ENCODE data around the gene CNOT11.

The CNOT11 gene

DNA sequence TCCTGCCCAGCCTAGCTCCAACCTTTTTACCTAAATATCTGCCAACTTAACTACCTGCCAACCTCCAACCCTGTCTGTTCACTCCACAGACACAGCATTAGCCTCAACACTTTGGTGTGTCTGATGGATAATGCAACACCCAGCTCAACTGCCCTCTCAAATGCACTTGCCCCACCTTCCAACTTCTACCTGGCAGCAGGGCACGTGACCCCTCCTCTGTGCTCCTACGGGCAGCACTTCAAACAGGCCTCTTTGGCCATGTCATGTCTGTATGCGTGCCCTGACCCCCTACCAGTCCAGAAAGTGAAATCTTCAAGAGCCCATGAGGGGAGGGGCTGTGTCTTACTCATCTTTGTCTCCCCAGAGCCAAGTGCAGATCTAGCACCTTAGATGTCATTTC lies 30.3 kb downstream of the CNOT11 start:
- DNase-seq: no peak

DNA sequence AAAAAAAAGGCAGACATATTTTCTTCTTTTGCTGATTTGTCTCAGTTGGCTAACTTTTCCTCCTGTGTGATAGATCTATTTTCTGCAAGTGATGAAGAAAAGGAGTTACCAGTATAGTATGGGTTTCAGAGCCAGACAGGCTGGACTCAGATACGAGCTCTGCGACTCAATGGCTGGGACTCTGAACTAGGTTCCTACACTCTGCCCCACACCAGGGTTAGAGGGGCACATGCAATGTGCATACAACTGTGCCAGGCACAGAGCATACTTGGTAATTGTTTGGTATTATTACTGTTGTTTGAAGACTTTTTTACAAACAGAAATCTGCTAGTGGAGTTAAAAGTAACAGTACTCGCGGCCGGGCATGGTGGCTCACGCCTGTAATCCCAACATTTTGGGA lies 34.0 kb downstream of the CNOT11 start:
- no peak for DNase-seq

DNA sequence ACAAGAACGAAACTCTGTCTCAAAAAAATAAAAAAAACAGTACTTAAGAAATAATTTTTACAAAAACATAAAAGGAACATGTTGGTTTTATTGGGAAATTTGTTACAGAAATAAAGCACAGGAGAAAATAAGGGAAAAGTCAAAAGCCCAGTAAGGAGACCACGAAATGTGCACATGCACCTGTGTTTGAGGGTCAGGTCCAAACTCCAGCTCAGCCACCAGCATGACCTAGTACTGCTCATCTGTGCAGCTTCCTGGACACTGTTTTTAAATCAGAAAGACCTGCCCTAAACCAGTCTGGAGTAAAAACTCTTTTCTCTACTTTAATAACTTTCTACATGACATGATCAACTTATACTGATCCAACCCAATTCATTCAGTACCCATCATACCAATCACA lies 34.6 kb downstream of the CNOT11 start:
- DNase-seq: no peak

DNA sequence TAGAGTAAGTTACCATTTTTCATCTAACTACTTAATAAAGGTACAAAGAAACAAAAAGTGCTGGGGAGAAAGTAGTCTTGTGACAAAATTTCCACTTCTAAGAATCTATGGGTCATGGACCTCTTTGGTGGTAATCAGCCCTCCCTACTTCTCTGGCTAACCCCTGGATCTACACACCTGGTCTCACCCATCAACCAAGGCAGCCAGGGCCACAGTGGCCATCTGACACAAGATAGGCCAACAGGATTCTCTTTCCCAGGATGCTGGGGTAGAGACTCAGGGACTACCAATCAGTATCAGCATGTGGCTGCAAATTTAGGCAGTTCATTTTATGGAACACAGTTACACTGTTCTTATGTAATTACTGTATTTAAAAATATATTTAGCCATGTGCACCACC lies 38.0 kb downstream of the CNOT11 start:
- no peak for DNase-seq

DNA sequence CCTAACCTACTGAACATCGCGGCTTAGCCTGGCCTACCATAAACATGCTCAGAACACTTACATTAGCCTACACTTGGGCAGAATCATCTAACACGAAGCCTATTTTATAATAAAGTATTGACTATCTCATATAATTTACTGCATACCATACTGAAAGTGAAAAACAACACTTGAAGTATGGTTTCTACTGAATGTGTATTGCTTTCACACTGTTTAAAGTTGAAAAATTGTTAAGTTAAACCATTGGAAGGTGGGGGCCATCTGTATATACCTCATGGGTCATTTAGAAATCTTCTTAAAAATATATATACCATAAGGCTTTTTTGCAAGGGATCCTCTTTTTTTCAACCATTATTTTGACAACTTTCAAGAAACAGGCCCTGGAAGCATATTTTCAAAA lies 39.3 kb downstream of the CNOT11 start:
- DNase-seq: no peak

DNA sequence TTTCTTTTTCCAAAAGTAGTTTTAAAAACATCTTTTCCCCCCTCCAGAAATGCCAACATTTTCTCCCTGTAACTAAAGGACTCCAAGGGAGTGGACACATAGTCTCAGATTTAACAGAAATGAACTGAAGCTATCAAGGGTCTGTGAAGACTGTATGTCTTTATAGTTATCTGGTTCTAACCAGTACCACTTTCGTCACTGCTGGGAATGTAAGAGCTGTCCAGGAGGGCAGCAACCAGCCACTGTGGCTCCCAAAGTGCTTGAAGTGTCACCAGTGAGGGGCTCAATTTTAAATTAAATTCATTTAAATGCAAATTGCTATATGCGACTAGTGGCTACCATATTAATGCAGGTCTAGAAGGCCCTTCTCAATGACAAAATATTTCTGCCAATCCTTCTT lies 40.9 kb downstream of the CNOT11 start:
- DNase-seq: no peak

DNA sequence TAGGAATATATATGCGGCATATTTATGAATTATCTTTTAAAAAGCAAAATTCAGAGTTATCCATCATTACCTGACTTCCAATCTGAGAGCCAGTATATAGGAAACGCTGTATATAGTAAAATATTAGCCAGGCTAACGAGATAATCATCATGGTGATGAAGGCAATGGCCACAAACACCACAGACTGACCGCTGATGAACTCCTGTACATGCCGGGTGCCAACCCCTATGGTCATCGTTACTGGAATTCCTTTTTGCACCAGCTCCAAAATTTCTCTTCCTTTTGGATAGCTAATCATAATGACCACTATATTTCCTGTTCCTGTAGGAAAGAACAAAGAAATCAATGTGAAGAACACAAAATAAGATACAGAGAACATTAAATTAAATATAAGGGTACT lies 42.2 kb downstream of the CNOT11 start:
- DNase-seq: no peak

DNA sequence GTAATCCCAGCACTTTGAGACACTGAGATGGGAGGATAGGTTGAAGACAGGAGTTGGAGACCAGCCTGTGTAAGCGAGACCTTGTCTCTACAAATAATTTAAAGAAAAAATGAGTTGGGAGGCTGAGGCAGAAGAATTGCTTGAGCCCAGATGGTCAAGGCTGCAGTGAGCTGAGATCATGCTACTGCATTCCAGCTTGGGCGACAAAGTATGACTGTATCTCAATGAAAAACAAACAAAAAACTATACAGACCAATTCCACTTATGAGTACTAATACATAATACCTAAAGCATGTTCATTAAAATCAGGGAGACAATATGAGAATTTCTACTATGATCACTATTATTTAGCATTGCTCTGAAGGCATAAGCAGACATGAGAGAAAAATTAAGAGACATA lies 43.2 kb downstream of the CNOT11 start:
- DNase-seq: no peak

DNA sequence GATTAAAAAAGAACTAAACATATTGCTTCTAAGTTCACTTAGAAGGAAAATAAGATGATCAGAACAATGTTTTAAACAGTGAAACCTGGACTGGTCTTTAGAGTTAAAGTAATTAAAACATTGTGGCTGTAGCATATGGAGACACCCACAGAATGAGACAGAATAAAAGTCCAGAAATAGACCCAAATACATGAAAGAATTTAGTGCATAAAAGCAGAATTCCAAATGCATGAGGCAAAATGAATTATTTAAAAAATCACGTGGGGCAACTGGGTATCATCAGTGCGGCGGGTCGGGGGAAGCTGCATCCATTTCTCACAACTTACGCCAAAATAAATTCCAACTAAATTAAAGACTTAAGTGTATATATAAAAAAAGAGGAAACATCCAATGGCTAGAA lies 43.7 kb downstream of the CNOT11 start:
- no peak for DNase-seq

DNA sequence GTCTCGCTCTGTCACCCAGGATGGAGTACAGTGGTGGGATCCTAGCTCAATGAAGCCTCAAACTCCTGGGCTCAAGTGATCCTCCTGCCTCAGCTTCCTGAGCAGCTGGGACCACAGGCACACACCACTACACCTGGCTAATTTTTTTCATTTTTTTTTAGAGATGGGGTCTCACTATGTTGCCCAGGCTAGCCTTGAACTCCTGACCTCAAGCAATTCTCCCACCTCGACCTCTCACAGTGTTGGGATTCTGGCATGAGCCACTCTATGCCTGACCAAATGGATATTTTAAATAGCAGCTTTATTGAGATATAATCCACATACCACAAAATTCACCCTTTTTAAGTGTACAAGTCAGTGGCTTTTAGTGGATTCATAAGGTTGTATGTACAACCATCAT lies 44.7 kb downstream of the CNOT11 start:
- DNase-seq: no peak

DNA sequence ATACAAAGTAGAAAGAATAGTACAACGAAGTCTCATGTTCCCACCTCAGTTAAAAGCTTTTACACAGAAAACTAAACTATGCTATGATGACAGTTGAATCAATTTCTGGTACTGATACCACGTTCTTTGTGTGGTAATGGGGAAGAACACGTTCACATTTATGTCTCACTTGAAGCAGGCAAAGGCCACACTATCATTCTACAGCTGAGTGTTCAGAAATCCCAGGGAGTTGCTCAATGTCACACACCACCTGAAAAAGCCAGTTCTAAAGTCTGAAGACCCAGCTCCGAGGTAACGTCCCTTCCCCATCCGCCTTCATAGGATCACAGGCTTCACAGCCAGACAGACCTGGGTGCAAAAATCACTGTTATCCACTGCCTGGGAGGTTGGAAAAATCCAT lies 46.9 kb downstream of the CNOT11 start:
- DNase-seq: no peak

DNA sequence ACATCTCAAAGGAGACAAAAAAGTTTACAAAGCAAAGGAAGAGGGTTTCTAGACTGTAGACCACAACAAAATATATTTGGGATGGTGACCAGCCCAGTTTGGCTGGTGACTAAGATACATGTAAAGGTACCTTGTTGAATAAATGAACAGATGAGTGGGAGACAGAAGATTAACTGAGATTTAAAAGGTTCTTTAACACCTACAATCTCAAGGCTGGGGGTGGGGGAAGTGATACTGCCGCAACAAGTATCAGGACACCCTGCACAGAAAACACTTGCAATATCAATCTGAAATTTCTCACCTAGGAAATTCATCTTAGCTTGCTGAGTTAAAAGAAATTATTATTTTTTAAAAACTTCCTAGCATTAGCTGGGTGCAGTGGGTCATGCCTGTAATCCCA lies 47.5 kb downstream of the CNOT11 start:
- DNase-seq: no peak

DNA sequence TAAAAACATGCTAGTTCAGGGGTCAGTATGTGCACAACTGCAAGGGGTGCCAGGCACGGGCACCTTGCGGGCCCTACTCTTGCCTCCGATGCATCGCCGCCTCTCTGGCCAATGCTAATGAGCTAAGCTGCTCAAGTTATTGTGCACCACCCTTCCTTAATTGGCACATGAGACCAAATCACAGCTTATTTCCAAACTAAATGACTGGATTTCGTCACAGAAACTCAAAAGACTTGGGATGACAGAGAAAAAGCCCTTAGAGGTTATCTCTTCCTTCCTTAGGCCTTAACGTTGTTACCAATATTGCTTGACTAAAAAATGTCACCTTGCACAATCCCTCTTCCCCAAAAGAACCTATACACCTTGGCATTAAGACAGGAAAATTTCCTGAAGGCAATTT lies 48.1 kb downstream of the CNOT11 start:
- no peak for DNase-seq

DNA sequence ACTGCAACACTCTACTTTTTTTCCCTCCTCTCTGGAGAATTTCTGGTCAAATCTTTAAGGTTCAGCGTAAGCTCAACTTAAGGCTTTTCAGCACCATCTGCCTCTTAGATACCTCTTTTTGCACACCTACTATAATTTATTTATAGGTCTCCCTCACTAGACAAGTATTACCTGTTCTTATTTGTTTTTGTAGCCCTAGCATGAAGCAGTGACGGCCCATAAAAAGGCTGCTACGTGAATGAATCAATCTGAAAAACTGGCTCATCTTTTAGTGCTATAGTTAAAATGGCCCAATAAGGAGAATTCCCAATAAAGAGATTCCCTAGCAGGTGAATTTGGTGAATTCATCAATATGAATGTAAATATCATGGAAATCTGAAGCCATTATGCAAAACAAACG lies 49.3 kb downstream of the CNOT11 start:
- no peak for DNase-seq

DNA sequence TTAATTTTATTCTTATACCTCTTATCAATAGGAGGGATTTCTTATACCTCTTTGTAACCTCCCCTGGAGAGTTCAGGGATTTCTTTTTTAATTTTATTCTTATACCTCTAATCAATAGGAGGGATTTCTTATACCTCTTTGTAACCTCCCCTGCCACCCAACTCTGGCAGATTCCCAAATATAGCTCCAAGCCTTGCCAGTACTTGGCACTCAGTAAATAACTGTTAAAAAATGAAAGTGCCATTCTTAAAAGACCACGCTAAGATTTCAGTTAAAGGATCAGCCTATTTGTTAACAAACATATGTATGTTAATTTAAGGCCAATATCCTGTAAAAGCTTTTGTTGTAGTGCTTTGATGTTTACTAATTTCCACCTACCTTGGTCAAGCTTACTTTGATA lies 51.0 kb downstream of the CNOT11 start:
- DNase-seq: no peak

DNA sequence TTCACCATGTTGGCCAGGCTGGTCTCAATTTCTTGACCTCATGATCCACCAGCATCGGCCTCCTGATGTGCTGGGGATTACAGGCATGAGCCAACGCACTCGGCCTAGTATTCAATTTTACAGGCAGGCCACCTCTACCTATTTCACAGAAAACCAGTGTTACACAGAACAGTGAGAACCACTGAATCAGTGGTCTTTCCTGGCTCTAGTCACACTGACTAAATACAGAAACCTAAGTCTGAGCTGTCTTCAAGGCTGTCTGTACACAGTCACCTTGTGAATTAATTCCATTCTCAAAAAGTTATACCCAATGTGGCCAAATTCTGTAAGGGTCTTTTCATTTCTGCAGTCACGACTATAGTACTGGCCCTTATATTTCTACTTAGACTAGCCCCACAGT lies 52.3 kb downstream of the CNOT11 start:
- DNase-seq: no peak

DNA sequence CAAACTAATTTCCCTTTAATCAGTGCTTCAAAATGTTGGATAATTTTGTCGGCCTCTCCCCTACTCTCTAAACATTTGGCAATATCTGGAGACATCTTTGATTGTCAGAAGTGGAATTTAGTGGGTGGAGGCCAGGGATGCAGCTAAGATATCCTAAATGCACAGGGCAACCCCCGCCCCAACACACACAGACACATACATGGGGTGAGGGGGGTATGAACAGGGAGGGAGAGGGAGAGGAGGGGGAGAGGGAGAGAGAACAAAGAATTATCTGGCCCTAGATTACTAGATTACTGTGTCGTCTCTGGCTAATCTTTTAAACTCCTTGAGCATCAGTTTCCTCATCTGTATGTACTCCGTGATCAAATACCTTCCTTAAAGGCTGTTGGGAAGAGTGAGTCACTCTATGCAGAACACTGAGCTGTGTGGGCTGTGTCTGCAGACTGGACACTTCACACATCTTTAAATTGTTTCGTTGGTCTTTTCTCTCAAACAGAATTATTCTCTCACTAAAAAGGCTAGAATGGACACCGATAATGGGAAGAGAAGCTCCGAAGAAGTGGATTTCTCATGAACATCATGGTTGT lies 52.9 kb downstream of the CNOT11 start:
- DNase-seq: no peak

DNA sequence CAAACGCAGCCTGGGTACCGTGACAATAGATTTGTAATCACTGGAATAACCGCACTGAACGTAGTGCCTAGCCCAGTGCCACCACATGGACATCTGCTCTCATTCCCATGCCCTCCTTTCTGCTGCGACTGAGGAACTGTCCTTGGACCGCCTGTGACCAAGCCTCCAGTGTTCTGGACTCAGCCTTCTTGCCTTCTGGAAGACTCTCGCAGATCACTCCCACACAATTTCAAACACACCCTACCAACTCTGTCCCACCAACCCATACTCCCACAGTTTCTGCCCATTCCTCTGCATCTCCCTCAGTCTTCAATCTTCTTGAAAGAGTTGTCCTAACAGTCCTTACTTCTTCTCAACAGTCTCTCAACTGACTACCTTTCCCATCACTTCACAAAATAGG lies 53.7 kb downstream of the CNOT11 start:
- DNase-seq: no peak

DNA sequence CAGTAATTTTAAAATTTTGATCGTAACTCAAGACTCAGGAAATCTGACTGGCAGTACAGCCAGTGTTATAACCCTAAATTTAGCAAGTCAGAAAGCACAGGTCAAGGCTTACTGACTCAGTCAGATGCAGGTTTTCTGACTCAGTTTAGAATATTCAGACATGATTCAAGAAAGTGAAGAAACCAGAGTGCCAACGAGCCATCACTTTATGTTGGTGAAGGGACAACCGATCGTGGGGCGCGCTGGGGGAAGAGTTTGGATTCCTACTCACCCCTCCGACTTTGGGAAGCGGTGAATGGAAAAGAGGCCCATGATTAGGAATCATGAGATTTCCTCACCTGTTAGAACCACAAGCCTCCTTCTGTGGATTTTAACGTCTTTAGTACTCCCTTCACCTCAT lies 54.8 kb downstream of the CNOT11 start:
- no peak for DNase-seq

DNA sequence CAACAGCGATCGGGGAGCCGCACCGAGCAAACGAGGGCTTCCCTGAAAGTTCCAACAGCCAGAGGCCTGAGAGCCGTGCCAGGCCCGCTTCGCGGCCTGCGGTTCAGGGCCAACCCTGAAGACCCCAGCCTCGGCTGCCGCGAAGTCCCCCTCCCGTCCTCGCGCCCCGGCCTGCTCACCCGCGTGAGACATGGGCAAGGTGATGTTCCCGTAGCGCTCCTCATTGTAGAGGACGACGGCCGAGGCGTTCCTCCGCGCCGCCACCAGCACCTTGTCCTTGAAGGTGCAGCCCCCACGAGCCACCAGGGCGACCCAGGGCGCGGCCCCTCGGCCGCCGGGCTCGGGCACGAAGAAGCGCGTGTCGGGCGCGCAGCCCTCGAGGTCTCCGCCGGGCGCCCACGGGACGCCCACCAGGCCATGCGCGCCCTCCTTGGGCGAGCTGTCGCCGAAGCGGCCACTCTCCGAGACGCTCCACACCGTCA lies 55.3 kb downstream of the CNOT11 start:
- DNase-seq: no peak

DNA sequence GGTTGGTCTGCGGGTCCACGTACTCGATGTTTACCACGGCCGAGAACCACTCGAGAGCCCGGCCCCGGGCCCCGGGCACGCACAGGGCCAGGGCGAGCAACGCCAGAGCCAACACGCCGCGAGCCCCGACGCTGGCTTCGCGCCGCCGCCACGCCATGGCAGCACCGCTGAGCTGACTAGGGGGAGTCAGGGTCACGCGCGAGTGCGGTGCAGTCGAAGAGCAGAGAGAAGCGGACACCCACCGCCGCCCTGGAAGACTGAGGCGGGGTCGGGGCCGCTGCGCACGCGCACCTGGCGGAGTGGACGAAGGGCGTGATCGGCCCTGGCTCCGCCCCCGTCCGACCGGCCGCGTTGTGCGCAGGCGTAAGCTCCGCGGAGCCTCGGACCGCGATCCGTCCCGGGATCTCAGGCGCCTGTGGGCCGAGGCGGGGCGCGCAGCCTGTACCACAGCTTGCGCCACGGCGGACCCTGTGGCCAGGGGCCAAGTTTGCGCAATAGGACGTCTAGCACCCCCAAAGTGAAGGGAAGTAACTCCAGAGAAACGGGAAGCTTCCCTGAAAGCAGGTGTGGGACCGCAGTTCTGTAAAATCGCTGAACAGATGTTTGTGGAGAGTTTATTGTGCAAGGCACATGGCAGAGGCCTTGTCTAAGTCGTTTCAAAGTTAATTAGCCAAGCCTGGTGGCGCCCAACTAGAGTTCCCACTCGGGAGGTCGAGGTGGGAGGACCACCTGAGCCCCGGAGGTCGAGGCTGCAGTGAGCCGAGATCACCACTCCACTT lies 55.9 kb downstream of the CNOT11 start, which contains the start of gene RNF149:
Gene RNF149 (minus strand): TSS at position 270 of the 779 bp plus-strand sequence. CDS start 113 bp downstream, at position 157.
- peak; percentile 57 for DNase-seq

DNA sequence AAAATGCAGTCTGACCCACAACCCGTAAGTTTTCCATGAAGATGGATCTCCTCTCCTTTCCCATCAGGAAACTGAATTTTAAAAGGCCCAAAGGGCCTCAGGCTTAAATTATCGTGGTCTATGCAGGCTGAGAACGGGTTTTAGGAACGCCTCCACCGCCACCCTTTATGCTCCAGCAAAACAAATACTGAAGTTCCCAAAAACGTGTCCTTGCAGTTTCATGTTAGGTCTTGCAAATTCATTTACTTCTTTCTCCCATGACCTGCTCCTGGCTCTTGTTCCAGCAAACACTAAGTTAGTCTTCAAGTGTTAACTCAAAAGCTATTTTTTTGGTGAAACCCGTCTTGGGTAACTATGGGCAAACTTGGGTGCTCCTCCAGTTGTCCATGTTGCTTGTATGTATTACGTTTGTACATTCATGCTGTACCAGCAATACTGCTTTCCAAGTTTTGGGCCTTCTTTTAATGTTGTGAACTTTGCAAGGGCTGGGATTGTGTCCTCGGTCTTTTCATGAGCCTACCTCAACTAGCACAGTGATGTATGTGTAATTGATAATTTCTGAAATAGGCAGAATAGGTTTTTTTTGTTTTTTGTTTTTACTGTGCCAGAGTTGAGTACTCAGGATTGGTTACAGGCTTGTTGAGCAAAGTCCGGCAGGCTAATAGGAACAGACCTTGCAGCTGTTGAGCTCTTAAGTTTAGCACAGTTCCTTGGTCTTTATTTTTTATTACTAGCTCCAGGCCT lies 57.6 kb downstream of the CNOT11 start:
- DNase-seq: no peak

DNA sequence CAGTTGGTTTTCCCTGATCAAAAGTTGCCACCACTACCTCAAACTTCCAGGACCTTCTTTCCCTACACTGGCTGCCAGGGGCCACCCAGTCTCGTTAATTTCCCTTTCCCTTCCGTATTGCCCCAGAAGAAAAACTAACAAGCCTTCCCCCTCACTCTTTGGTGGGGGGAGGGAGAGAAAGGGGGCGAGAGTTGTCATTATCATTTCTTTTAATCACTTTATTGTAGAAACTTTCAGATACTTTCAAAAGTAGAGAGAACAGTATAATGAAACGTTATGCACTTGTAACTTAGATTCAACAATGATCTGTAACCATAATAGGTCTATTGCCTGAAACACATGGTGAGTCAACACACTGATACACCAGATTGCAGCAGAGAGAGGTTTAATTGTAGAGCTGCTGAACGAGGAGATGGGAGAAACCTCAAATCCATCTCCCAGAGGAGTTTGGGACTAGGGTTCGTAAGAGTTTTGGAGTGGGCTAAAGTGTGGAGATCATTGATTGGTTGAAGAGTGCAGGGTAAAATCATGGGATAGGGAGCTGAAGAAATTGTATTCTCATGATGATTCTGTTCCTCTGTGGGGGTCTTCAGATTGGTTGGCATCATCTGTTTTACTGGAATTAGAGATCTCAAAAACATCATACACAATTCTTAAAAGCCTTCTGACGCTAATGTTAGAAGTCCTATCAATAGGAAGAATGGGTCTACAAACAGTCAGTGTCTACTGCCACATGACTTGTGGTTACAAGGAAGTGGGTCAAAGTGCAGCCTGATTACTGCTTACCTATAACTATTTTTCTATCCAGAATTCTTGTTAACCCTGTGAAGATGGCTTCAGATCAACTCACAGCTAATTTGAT lies 58.4 kb downstream of the CNOT11 start:
- DNase-seq: no peak

Data from NCI-H748 treated with DMSO at 0.1 percent for 48 hours (cell line).